ENCODE measurements around the gene FCGR3A.
"Not testable (repeated sequence)": the region's sequence is repeated elsewhere in the genome, so short reads cannot be mapped to it uniquely, and the experiment has no call there.

- not testable (repeated sequence) for TF ChIP-seq CTCF, POLR2A (IDR thresholded peaks at IDR 0.05)
Observed at GRCh38 chr1:161547995-161548741, 1.4 kb downstream of the FCGR3A start.

All from adrenal gland (tissue), 5 donors.